ENCODE measurements around the gene ENTPD6. TPM values are rescaled to one million over a fixed set of nuclear protein-coding genes. Genes with fewer than 3 reads are reported as not detected.

The ENTPD6 gene
- total and polyA plus RNA-seq, 2 experiments from 2014 or later, result 32.9 to 50.4 TPM

DNA sequence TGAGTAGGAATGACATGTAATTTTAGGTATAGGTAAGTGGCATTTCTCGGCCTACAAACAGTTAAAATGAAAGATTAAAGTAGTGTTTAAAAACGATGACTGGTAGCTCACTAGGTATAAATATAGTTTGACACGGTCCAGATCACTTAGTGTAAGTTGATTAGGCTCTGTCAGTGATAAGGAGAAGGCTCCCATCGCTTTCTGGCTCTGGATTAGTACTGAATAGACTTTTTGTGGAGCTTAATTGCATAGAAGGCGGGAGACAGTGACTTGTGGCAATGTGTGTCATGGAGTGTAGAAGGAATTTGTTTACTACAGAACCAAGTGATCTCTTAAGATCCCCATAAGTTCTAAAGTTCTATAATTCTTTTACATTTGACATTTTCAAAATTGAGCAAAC, 59.1 kb downstream of the ENTPD6 start:
- H3F3A ChIP-seq (ENCODE audit: insufficient read depth), result no peaks in the 10 kb centered on the region
- no peak overlapping the region for H2AFZ ChIP-seq
- peaks cover 100% of the 10 kb centered on the region for H3K79me2 ChIP-seq (ENCODE audit: insufficient read depth)
- no peak overlapping the region for H3K4me3 ChIP-seq
- peaks cover 4% of the 10 kb centered on the region; the same call in 1 of the 2 replicates for H3K36me3 ChIP-seq (ENCODE audit: low read depth)
- no peak overlapping the region for H3K27ac ChIP-seq
- no peaks in the 10 kb centered on the region for H3K27me3 ChIP-seq (replicated peaks; ENCODE audit: insufficient read depth)
- no peak overlapping the region for H3K9ac ChIP-seq
- no peaks in the 10 kb centered on the region for H3K9me3 ChIP-seq (ENCODE audit: low read depth)
- H3K4me2 ChIP-seq (ENCODE audit: unreplicated experiment), result no peak overlapping the region
- no peak for DNase-seq
- peaks cover 26% of the 10 kb centered on the region for H3K4me1 ChIP-seq (ENCODE audit: insufficient read depth)
- in situ Hi-C loops (cut with MboI), result no loop called here
- TF ChIP-seq EZH2phosphoT487 (IDR thresholded peaks at IDR 0.05; ENCODE audit: insufficient read depth, low read depth) (no peak), EZH2 (IDR thresholded peaks at IDR 0.05; ENCODE audit: insufficient read depth, poor library complexity, severe bottlenecking) (no peak)
- H3K9me2 ChIP-seq (ENCODE audit: insufficient read depth), result no peaks in the 10 kb centered on the region
- 70 to 75% methylated on average over 5 of the region's 5 CpGs for WGBS, 2 experiments (ENCODE audit: low coverage in 1 of 2, low lambda C conversion rate in 2 of 2, missing lambda C conversion rate in 2 of 2)
- no peaks in the 10 kb centered on the region for H4K20me1 ChIP-seq (ENCODE audit: insufficient read depth)

DNA sequence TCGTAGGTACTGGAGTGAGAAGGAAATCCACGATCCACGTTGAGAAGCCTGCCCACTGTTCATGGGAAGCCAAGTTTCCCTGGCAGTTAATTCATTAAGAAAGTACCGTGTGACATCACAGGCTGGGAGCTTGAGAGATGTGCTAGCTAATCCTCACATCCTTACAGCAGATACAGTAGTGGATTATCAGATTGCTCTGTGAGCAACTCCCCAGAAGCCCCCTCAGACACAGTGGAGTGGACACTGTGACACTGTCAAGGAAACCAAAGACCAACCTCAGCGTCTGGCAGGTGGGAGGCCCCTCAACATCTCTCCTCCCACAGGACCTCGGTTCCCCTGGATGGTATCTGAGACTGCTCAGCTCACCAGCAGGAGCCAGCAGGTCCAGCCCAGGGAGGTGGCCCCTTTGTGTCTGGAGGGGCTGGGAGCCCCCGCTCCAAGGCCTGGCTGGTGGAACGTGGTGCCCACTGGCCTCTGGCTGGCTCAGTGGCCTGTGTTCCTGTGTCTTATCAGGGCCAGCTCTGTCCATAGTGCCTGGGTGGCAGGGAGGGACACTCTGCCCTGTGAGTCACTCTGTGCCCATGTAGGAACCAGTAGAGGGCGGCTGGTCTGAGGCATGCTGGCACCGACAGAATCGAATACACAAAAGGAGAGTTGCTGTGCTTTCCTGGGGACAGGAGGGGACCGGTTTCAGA, 59.6 kb downstream of the ENTPD6 start:
- Histone ChIP-seq H3K9ac (peak overlapping the region; percentile 14; the same call in 1 of the 2 replicates), H3K27me3 (replicated peaks; ENCODE audit: insufficient read depth) (no peaks in the 10 kb centered on the region), H3K36me3 (ENCODE audit: low read depth) (peaks cover 4% of the 10 kb centered on the region; the same call in 1 of the 2 replicates), H3K79me2 (ENCODE audit: insufficient read depth) (peaks cover 100% of the 10 kb centered on the region), H3K9me2 (ENCODE audit: insufficient read depth) (no peaks in the 10 kb centered on the region), H3K4me2 (ENCODE audit: unreplicated experiment) (no peak overlapping the region), H3K4me1 (ENCODE audit: insufficient read depth) (peaks cover 21% of the 10 kb centered on the region), H3K9me3 (ENCODE audit: low read depth) (no peaks in the 10 kb centered on the region), H3K27ac (no peak overlapping the region), H2AFZ (no peak overlapping the region), H3F3A (ENCODE audit: insufficient read depth) (no peaks in the 10 kb centered on the region), H4K20me1 (ENCODE audit: insufficient read depth) (no peaks in the 10 kb centered on the region), H3K4me3 (no peak overlapping the region)
- in situ Hi-C loops (cut with MboI), result no loop called here
- WGBS, 2 experiments (ENCODE audit: low coverage in 1 of 2, low lambda C conversion rate in 2 of 2, missing lambda C conversion rate in 2 of 2), result 75 to 77% methylated on average over 11 to 12 of the region's 12 CpGs
- peak; percentile 50 for DNase-seq
- TF ChIP-seq EZH2 (IDR thresholded peaks at IDR 0.05; ENCODE audit: insufficient read depth, poor library complexity, severe bottlenecking) (no peak), EZH2phosphoT487 (IDR thresholded peaks at IDR 0.05; ENCODE audit: insufficient read depth, low read depth) (no peak)

DNA sequence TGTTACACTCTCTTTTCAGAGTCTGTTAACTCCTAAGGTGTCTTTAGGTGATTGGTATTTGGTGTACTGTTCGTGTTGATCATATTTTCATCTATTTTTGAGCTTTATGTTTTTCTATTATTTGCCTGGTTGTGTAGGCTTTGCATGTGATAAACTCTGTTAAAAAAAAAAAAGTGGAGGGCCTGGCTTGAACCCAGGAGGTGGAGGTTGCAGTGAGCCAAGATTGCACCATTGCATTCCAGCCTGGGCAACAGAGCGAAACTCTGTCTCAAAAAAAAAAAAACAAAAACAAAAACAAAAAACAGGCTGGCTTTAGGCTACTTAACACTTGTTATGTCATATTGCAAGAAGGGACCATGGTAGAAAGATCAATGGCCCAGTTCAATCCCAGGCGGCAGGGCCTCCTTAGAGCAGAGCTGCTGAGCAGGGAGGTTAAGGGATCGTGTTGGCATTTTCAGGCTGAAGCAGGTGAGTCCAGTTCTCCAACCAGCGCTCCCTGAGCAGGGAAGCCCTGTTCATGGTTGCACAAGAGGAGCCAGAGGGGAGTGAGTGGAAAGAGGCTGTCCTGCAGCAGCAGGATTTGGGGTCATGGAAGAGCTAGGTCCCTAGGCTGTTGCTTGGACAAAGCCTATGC, 60.8 kb downstream of the ENTPD6 start:
- Histone ChIP-seq H3F3A (ENCODE audit: insufficient read depth) (no peaks in the 10 kb centered on the region), H3K4me2 (ENCODE audit: unreplicated experiment) (peak overlapping the region; percentile 11), H3K36me3 (ENCODE audit: low read depth) (no peaks in the 10 kb centered on the region), H2AFZ (no peak overlapping the region), H3K27me3 (replicated peaks; ENCODE audit: insufficient read depth) (no peaks in the 10 kb centered on the region), H3K27ac (no peak overlapping the region), H3K4me3 (no peak overlapping the region), H3K9me2 (ENCODE audit: insufficient read depth) (no peaks in the 10 kb centered on the region), H3K79me2 (ENCODE audit: insufficient read depth) (peaks cover 98% of the 10 kb centered on the region), H3K9me3 (ENCODE audit: low read depth) (no peaks in the 10 kb centered on the region), H4K20me1 (ENCODE audit: insufficient read depth) (no peaks in the 10 kb centered on the region), H3K4me1 (ENCODE audit: insufficient read depth) (peaks cover 9% of the 10 kb centered on the region), H3K9ac (peak overlapping the region; percentile 8; the same call in 1 of the 2 replicates)
- no peak for TF ChIP-seq EZH2 (IDR thresholded peaks at IDR 0.05; ENCODE audit: insufficient read depth, poor library complexity, severe bottlenecking)
- TF ChIP-seq EZH2phosphoT487 (IDR thresholded peaks at IDR 0.05; ENCODE audit: insufficient read depth, low read depth), result no peak
- in situ Hi-C loops (cut with MboI), result no loop called here
- 71 to 74% methylated on average over 5 of the region's 5 CpGs for WGBS, 2 experiments (ENCODE audit: low coverage in 1 of 2, low lambda C conversion rate in 2 of 2, missing lambda C conversion rate in 2 of 2)
- peak; percentile 22 for DNase-seq

DNA sequence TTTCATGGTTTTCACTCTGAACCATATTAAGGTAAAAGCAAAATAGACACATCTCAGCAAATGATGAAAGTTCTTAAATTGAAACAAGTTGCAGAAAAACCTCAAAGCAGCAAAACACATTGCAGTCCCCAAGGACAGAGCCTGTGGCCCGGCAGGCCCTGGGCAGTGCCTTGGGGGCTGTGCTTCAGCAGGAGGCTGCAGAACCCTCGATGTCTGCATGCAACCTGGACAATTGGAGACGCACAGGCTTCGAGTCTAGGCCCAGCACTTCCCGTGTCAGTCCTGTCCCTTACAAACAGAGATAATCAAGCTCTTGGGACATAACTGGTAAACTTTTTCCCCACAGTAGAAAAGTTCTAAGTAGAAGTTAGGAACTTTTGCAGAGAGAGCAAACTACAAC, 61.6 kb downstream of the ENTPD6 start:
- Histone ChIP-seq H3K27ac (no peak overlapping the region), H2AFZ (no peak overlapping the region), H3K9ac (no peak overlapping the region), H3K4me1 (ENCODE audit: insufficient read depth) (peaks cover 9% of the 10 kb centered on the region), H3K4me3 (no peak overlapping the region), H3K4me2 (ENCODE audit: unreplicated experiment) (no peak overlapping the region), H3F3A (ENCODE audit: insufficient read depth) (no peaks in the 10 kb centered on the region), H3K9me2 (ENCODE audit: insufficient read depth) (no peaks in the 10 kb centered on the region), H3K36me3 (ENCODE audit: low read depth) (0 out of 2 replicates have a peak, but pooled peaks cover 5% of the 10 kb centered on the region), H3K9me3 (ENCODE audit: low read depth) (no peaks in the 10 kb centered on the region), H3K79me2 (ENCODE audit: insufficient read depth) (peaks cover 90% of the 10 kb centered on the region), H3K27me3 (replicated peaks; ENCODE audit: insufficient read depth) (no peaks in the 10 kb centered on the region), H4K20me1 (ENCODE audit: insufficient read depth) (no peaks in the 10 kb centered on the region)
- in situ Hi-C loops (cut with MboI), result no loop called here
- no peak for DNase-seq
- 89 to 91% methylated on average over 5 of the region's 5 CpGs for WGBS, 2 experiments (ENCODE audit: low coverage in 1 of 2, low lambda C conversion rate in 2 of 2, missing lambda C conversion rate in 2 of 2)
- TF ChIP-seq EZH2 (IDR thresholded peaks at IDR 0.05; ENCODE audit: insufficient read depth, poor library complexity, severe bottlenecking) (no peak), EZH2phosphoT487 (IDR thresholded peaks at IDR 0.05; ENCODE audit: insufficient read depth, low read depth) (no peak)
